IMR-90 (cell line): ENCODE results near the gene CADM2.

ENCODE experiments used
- BHLHE40 ChIP-seq: fragments of 150-350 bp; IDR thresholded peaks from 2 replicates; pipeline ENCODE4 v1.6.1; 2016; ENCODE audit warnings: mild to moderate bottlenecking, low read depth, low read length
- CEBPB ChIP-seq: IDR thresholded peaks from 2 replicates; pipeline ENCODE4 v1.6.1; 2012; ENCODE audit warnings: low read depth, low read length, improper control_type of control experiment
- CHD1 ChIP-seq: IDR thresholded peaks from 2 replicates; pipeline ENCODE4 v1.6.1; 2012; ENCODE audit warnings: low read depth, low read length, improper control_type of control experiment
- CTCF ChIP-seq: conservative IDR thresholded peaks from 2 replicates; pipeline ENCODE4 v1.5.1; 2012; ENCODE audit warnings: mild to moderate bottlenecking, low read depth, low read length, improper control_type of control experiment
- FOS ChIP-seq: fragments of 150-350 bp; IDR thresholded peaks from 2 replicates; pipeline ENCODE4 v1.6.1; 2016; ENCODE audit warnings: low read depth, low read length
- MAFK ChIP-seq: IDR thresholded peaks from 2 replicates; pipeline ENCODE4 v1.6.1; 2012; ENCODE audit warnings: low read depth, low read length, improper control_type of control experiment
- MAZ ChIP-seq: IDR thresholded peaks from 2 replicates; pipeline ENCODE4 v1.6.1; 2012; ENCODE audit warnings: low read depth, mild to moderate bottlenecking, low read length, improper control_type of control experiment, moderate library complexity, borderline replicate concordance
- MXI1 ChIP-seq: IDR thresholded peaks from 2 replicates; pipeline ENCODE4 v1.6.1; 2012; ENCODE audit warnings: low read depth, mild to moderate bottlenecking, low read length, moderate library complexity, borderline replicate concordance
- POLR2A ChIP-seq: IDR thresholded peaks from 2 replicates; pipeline ENCODE4 v1.6.1; 2012; ENCODE audit warnings: mild to moderate bottlenecking, low read depth, low read length
- RAD21 ChIP-seq: IDR thresholded peaks from 2 replicates; pipeline ENCODE4 v1.6.1; 2012; ENCODE audit warnings: low read length, improper control_type of control experiment
- RCOR1 ChIP-seq: IDR thresholded peaks from 2 replicates; pipeline ENCODE4 v1.6.1; 2012; ENCODE audit warnings: mild to moderate bottlenecking, low read length, improper control_type of control experiment; ENCODE audit not compliant: insufficient replicate concordance
- RFX5 ChIP-seq: IDR thresholded peaks from 2 replicates; pipeline ENCODE4 v1.8.0; 2012; ENCODE audit warnings: low read depth, mild to moderate bottlenecking, low read length, moderate library complexity
- TF ChIP-seq, protein P1 (sequence below): fragments of 150-350 bp; IDR thresholded peaks from 2 replicates; pipeline ENCODE4 v1.6.1; 2017; ENCODE audit warnings: mild to moderate bottlenecking, antibody characterized with exemption, low read length, low read depth
- TF ChIP-seq, protein P2 (sequence below): fragments of 150-350 bp; IDR thresholded peaks from 2 replicates; pipeline ENCODE4 v1.6.1; 2016; ENCODE audit warnings: low read depth, mild to moderate bottlenecking, low read length, moderate library complexity, borderline replicate concordance

- TF ChIP-seq CTCF (no peak), BHLHE40 (no peak), POLR2A (no peak), CHD1 (no peak), MAFK (no peak), RCOR1 (no peak), CEBPB (no peak), RFX5 (no peak), FOS (no peak), MAZ (no peak), RAD21 (no peak), MXI1 (no peak)
- TF ChIP-seq, protein P1, sequence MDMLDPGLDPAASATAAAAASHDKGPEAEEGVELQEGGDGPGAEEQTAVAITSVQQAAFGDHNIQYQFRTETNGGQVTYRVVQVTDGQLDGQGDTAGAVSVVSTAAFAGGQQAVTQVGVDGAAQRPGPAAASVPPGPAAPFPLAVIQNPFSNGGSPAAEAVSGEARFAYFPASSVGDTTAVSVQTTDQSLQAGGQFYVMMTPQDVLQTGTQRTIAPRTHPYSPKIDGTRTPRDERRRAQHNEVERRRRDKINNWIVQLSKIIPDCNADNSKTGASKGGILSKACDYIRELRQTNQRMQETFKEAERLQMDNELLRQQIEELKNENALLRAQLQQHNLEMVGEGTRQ: no peak
- TF ChIP-seq, protein P2, sequence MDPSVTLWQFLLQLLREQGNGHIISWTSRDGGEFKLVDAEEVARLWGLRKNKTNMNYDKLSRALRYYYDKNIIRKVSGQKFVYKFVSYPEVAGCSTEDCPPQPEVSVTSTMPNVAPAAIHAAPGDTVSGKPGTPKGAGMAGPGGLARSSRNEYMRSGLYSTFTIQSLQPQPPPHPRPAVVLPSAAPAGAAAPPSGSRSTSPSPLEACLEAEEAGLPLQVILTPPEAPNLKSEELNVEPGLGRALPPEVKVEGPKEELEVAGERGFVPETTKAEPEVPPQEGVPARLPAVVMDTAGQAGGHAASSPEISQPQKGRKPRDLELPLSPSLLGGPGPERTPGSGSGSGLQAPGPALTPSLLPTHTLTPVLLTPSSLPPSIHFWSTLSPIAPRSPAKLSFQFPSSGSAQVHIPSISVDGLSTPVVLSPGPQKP: no peak
Observed at GRCh38 chr3:85589145-85589544, 630.4 kb downstream of the CADM2 start.
